HCT116 (cell line): ENCODE results near the gene FBXO47. TPM values are rescaled to one million over a fixed set of nuclear protein-coding genes. Genes with fewer than 3 reads are reported as not detected.

Source experiments
- ATAC-seq: fragments of 200-7000 bp; cut with Tn5 transposase; 2 replicates; pipeline ENCODE4 v1.9.1; 2020; ENCODE audit warnings: mild to moderate bottlenecking, moderate library complexity
- BruUV-seq: library from RNA; stranded (reverse); fragments of 400-500 nt; replicated peaks from 2 replicates; lab custom pipeline; 2021; lab: Mats Ljungman, UMichigan
- CTCF ChIA-PET: fragments of 300-600 bp; sonication (Branson Sonifier 250); formaldehyde crosslinking; loops from one replicate; lab custom pipeline; 2021; ENCODE audit warnings: antibody characterized with exemption; lab: Charles Lee
- POLR2A ChIA-PET: fragments of 300-600, 350-600 bp; sonication (Branson Sonifier 250); formaldehyde crosslinking; loops from one replicate; lab custom pipeline; 2021; ENCODE audit warnings: antibody characterized with exemption; lab: Charles Lee
- RAD21 ChIA-PET, 2 experiments: fragments of 300-600 bp; sonication (Branson Sonifier 250); formaldehyde crosslinking; loops; one replicate each; lab custom pipeline; 2023; ENCODE audit warnings: low total read pairs in 2 of 2; ENCODE audit not compliant: uncharacterized antibody in 2 of 2, unreplicated experiment in 2 of 2, low non-redundant PET in 1 of 2; lab: Charles Lee
- DNase-seq: peaks from one replicate; pipeline ENCODE4 v3.0.0-alpha.2; 2010; ENCODE audit warnings: low read depth, low spot score
- H2AFZ ChIP-seq: fragments of 200-600 bp; shearing (Covaris generic), sonication (generic); 2 replicates; pipeline ENCODE4 v1.6.1; 2017; ENCODE audit warnings: low read depth, mixed run types, mixed read lengths, antibody characterized with exemption, low read length; ENCODE audit not compliant: poor library complexity, severe bottlenecking
- H3K27ac ChIP-seq: 2 replicates; pipeline ENCODE4 v1.5.1; 2012; ENCODE audit warnings: low read depth, low read length
- H3K27me3 ChIP-seq: fragments of 200-600 bp; sonication (generic); 2 replicates; pipeline ENCODE4 v1.6.1; 2016; ENCODE audit warnings: mixed run types, low read length, mixed read lengths; ENCODE audit not compliant: insufficient read depth
- H3K36me3 ChIP-seq, 2 experiments: fragments of 200-500 bp in 1 of 2; fragments of 200-600 bp in 1 of 2; sonication (Bioruptor generic) in 1 of 2; sonication (generic) in 1 of 2; 2 replicates each; pipeline versions ENCODE4 v1.5.1 to v1.6.1; 2014 to 2016; ENCODE audit warnings: low read length in 2 of 2, inconsistent platforms in 1 of 2, mixed read lengths in 1 of 2, mixed run types in 1 of 2; ENCODE audit not compliant: insufficient read depth in 2 of 2, control insufficient read depth in 1 of 2
- H3K4me1 ChIP-seq, 2 experiments: fragments of 200-600 bp in 1 of 2; sonication (generic) in 1 of 2; 2 replicates each; pipeline versions ENCODE4 v1.5.1 to v1.6.1; 2012 to 2017; ENCODE audit warnings: low read length in 2 of 2, inconsistent platforms in 1 of 2, mild to moderate bottlenecking in 1 of 2, mixed read lengths in 1 of 2, mixed run types in 1 of 2, moderate library complexity in 1 of 2; ENCODE audit not compliant: insufficient read depth in 2 of 2, control insufficient read depth in 1 of 2
- H3K4me2 ChIP-seq: fragments of 200-600 bp; sonication (generic); 2 replicates; pipeline ENCODE4 v1.6.1; 2017; ENCODE audit warnings: mixed run types, low read length, mixed read lengths
- H3K4me3 ChIP-seq, 2 experiments: fragments of 200-600 bp in 1 of 2; sonication (generic) in 1 of 2; replicated peaks in 1 of 2; 2 replicates each; pipeline ENCODE4 v1.5.1; 2011 to 2016; ENCODE audit warnings: low read length in 2 of 2, control low read depth in 1 of 2, low read depth in 1 of 2, mild to moderate bottlenecking in 1 of 2, mixed read lengths in 1 of 2, mixed run types in 1 of 2
- H3K79me2 ChIP-seq: fragments of 200-600 bp; sonication (generic); 2 replicates; pipeline ENCODE4 v1.6.1; 2017; ENCODE audit warnings: mild to moderate bottlenecking, mixed run types, low read length, moderate library complexity, mixed read lengths; ENCODE audit not compliant: insufficient read depth
- H3K9ac ChIP-seq: fragments of 200-600 bp; sonication (generic); 2 replicates; pipeline ENCODE4 v1.6.1; 2016; ENCODE audit warnings: low read length, mixed read lengths
- H3K9me2 ChIP-seq: fragments of 200-600 bp; sonication (generic), shearing (Covaris generic); 2 replicates; pipeline ENCODE4 v1.6.1; 2017; ENCODE audit warnings: mixed run types, mild to moderate bottlenecking, moderate library complexity; ENCODE audit not compliant: insufficient read depth
- H3K9me3 ChIP-seq, 2 experiments: fragments of 200-500 bp in 1 of 2; fragments of 200-600 bp in 1 of 2; sonication (Bioruptor generic) in 1 of 2; sonication (generic) in 1 of 2; 2 replicates each; pipeline ENCODE4 v1.6.1; 2014 to 2017; ENCODE audit warnings: low read length in 2 of 2, mixed read lengths in 2 of 2, inconsistent platforms in 1 of 2, low read depth in 1 of 2, mild to moderate bottlenecking in 1 of 2, mixed run types in 1 of 2, moderate library complexity in 1 of 2; ENCODE audit not compliant: control insufficient read depth in 1 of 2, insufficient read depth in 1 of 2
- H4K20me1 ChIP-seq: fragments of 200-600 bp; sonication (generic), shearing (Covaris generic); 2 replicates; pipeline ENCODE4 v1.6.1; 2017; ENCODE audit warnings: mixed run types, mild to moderate bottlenecking, moderate library complexity; ENCODE audit not compliant: insufficient read depth
- CBX3 ChIP-seq: IDR thresholded peaks from 2 replicates; pipeline ENCODE4 v1.6.1; 2012; ENCODE audit warnings: low read depth
- CEBPB ChIP-seq: IDR thresholded peaks from 2 replicates; pipeline ENCODE4 v1.6.1; 2012; ENCODE audit warnings: low read depth
- EGR1 ChIP-seq: IDR thresholded peaks from 2 replicates; pipeline ENCODE4 v1.6.1; 2012; ENCODE audit warnings: low read depth
- EZH2 ChIP-seq: fragments of 200-600 bp; sonication (generic); IDR thresholded peaks from 2 replicates; pipeline ENCODE4 v1.6.1; 2017; ENCODE audit warnings: antibody characterized with exemption, mixed run types
- EZH2phosphoT487 ChIP-seq: fragments of 200-600 bp; IDR thresholded peaks from 2 replicates; pipeline ENCODE4 v1.6.1; 2018; ENCODE audit warnings: antibody characterized with exemption, borderline replicate concordance
- JUND ChIP-seq: IDR thresholded peaks from 2 replicates; pipeline ENCODE4 v1.6.1; 2012
- POLR2AphosphoS5 ChIP-seq: IDR thresholded peaks from 2 replicates; pipeline ENCODE4 v1.6.1; 2011; ENCODE audit warnings: mild to moderate bottlenecking, low read depth, low read length, moderate library complexity
- RAD21 ChIP-seq: IDR thresholded peaks from 2 replicates; pipeline ENCODE4 v1.6.1; 2012; ENCODE audit warnings: low read depth, mild to moderate bottlenecking
- SIN3A ChIP-seq: IDR thresholded peaks from 2 replicates; pipeline ENCODE4 v1.6.1; 2012; ENCODE audit warnings: low read depth
- SP1 ChIP-seq: IDR thresholded peaks from 2 replicates; pipeline ENCODE4 v1.6.1; 2012; ENCODE audit warnings: low read depth
- TCF7L2 ChIP-seq: IDR thresholded peaks from 2 replicates; pipeline ENCODE4 v1.7.0; 2011; ENCODE audit warnings: borderline replicate concordance, inconsistent platforms; ENCODE audit not compliant: insufficient read depth, insufficient read length; ENCODE audit errors: extremely low read depth
- YY1 ChIP-seq: IDR thresholded peaks from 2 replicates; pipeline ENCODE4 v1.6.1; 2011; ENCODE audit warnings: low read length, low read depth, moderate library complexity, mild to moderate bottlenecking; ENCODE audit not compliant: insufficient replicate concordance; ENCODE audit errors: extremely low read depth
- ZFX ChIP-seq: fragments of 450-650 bp; IDR thresholded peaks from 2 replicates; pipeline ENCODE4 v1.6.1; 2017
- ZNF274 ChIP-seq: fragments of 200-500 bp; sonication (Bioruptor generic); IDR thresholded peaks from 2 replicates; pipeline ENCODE4 v1.6.1; 2014; ENCODE audit warnings: mild to moderate bottlenecking, low read depth, low read length, inconsistent platforms
- intact Hi-C: fragments of 100-400 bp; cut with micrococcal nuclease; formaldehyde crosslinking; loops from 2 replicates; pipeline ENCODE4 v1.10.0; 2022
- total RNA-seq: library from RNA; stranded (reverse); gene quantifications from one replicate; pipeline ENCODE4 v1.2.1, GENCODE V29; 2021; ENCODE audit not compliant: unreplicated experiment

FBXO47 gene
- total RNA-seq, 1 experiment from 2014 or later = not detected

GRCh38 chr17:38907930-38908675 lies 59.1 kb downstream of the FBXO47 start:
- H3K4me3 ChIP-seq = no peak overlapping the region
- RAD21 ChIA-PET = no interaction called here
- no peaks in the 10 kb centered on the region for H3K9me2 ChIP-seq
- CTCF ChIA-PET = no interaction called here
- peaks cover 61% of the 10 kb centered on the region for H3K79me2 ChIP-seq
- H3K4me2 ChIP-seq = no peak overlapping the region
- no peak overlapping the region for H2AFZ ChIP-seq
- no peaks in the 10 kb centered on the region for H3K9me3 ChIP-seq
- no peak overlapping the region for H3K9ac ChIP-seq
- POLR2A ChIA-PET = no interaction called here
- intact Hi-C loops = no loop called here
- TF ChIP-seq ZNF274 (no peak), YY1 (no peak), POLR2AphosphoS5 (no peak), TCF7L2 (no peak), CBX3 (no peak), CEBPB (no peak), JUND (no peak), EZH2phosphoT487 (no peak), ZFX (no peak), EZH2 (no peak), SIN3A (no peak), EGR1 (no peak), SP1 (no peak), RAD21 (no peak)
- TF ChIP-seq, all 23 proteins: peak for 0
- no peak for DNase-seq
- Histone ChIP-seq H4K20me1 (no peaks in the 10 kb centered on the region), H3K27me3 (no peaks in the 10 kb centered on the region), H3K27ac (no peak overlapping the region; the same call in 1 of the 2 replicates), H3K4me1 (no peaks in the 10 kb centered on the region), H3K36me3 (peaks cover 9 to 13% of the 10 kb centered on the region in 2 experiments; a peak in 3 of 4 replicates)
- no TSS peak for BruUV-seq
- ATAC-seq = no peak
